GM12874 (cell line): ENCODE results near the gene OGFOD1.

Experiments
- CTCF ChIP-seq: IDR thresholded peaks from 2 replicates; pipeline ENCODE4 v1.5.1; 2011; ENCODE audit warnings: low read depth, mild to moderate bottlenecking, control low read depth, low read length, moderate library complexity; ENCODE audit not compliant: insufficient read depth

Gene OGFOD1

GRCh38 chr16:56510544-56510943, 59.2 kb downstream of the OGFOD1 start:
- TF ChIP-seq CTCF, result no peak

- TF ChIP-seq CTCF, result no peak
Observed at GRCh38 chr16:56512025-56512424, 60.7 kb downstream of the OGFOD1 start.

- no peak for TF ChIP-seq CTCF
Observed at GRCh38 chr16:56513091-56513490, 61.7 kb downstream of the OGFOD1 start.

GRCh38 chr16:56513972-56514371, 62.6 kb downstream of the OGFOD1 start:
- TF ChIP-seq CTCF, result peak; percentile 49; the same call in 1 of the 2 replicates

GRCh38 chr16:56514845-56515244, 63.5 kb downstream of the OGFOD1 start:
- TF ChIP-seq CTCF, result no peak

GRCh38 chr16:56515665-56516064, 64.3 kb downstream of the OGFOD1 start:
- TF ChIP-seq CTCF, result no peak

- no peak for TF ChIP-seq CTCF
Observed at GRCh38 chr16:56517206-56517605, 65.9 kb downstream of the OGFOD1 start.

- TF ChIP-seq CTCF, result no peak
Observed at GRCh38 chr16:56518425-56518824, 67.1 kb downstream of the OGFOD1 start.
